Duodenal mucosa (tissue), 2 donors: ENCODE results near the gene SDHAF3.
A peak's percentile ranks its signal among the peaks of the same experiment; 100 is the strongest.
"Not testable (repeated sequence)": the region's sequence is repeated elsewhere in the genome, so short reads cannot be mapped to it uniquely, and the experiment has no call there.

Source experiments
- H3K27ac ChIP-seq: one replicate; pipeline ENCODE4 v1.7.0; 2013; ENCODE audit warnings: low read depth, low read length
- H3K27me3 ChIP-seq, 2 donors: one replicate each; pipeline ENCODE4 v1.7.0; 2013; ENCODE audit warnings: low read length in 2 of 2, control low read depth in 1 of 2; ENCODE audit not compliant: insufficient read depth in 2 of 2, control insufficient read depth in 1 of 2
- H3K36me3 ChIP-seq, 2 donors: one replicate each; pipeline ENCODE4 v1.7.0; 2013; ENCODE audit warnings: low read length in 2 of 2, control low read depth in 1 of 2; ENCODE audit not compliant: insufficient read depth in 2 of 2, control insufficient read depth in 1 of 2
- H3K4me1 ChIP-seq, 2 donors: one replicate each; pipeline ENCODE4 v1.7.0; 2013; ENCODE audit warnings: low read length in 2 of 2, control low read depth in 1 of 2; ENCODE audit not compliant: insufficient read depth in 2 of 2, control insufficient read depth in 1 of 2
- H3K4me3 ChIP-seq, 2 donors: one replicate each; pipeline ENCODE4 v1.7.0; 2013; ENCODE audit warnings: low read length in 2 of 2, low read depth in 1 of 2
- H3K9ac ChIP-seq, 2 donors: one replicate each; pipeline ENCODE4 v1.7.0; 2013; ENCODE audit warnings: low read length in 2 of 2, low read depth in 1 of 2
- H3K9me3 ChIP-seq, 2 donors: one replicate each; pipeline ENCODE4 v1.7.0; 2013; ENCODE audit warnings: low read length in 2 of 2, control low read depth in 1 of 2; ENCODE audit not compliant: control insufficient read depth in 1 of 2

SDHAF3 gene

DNA sequence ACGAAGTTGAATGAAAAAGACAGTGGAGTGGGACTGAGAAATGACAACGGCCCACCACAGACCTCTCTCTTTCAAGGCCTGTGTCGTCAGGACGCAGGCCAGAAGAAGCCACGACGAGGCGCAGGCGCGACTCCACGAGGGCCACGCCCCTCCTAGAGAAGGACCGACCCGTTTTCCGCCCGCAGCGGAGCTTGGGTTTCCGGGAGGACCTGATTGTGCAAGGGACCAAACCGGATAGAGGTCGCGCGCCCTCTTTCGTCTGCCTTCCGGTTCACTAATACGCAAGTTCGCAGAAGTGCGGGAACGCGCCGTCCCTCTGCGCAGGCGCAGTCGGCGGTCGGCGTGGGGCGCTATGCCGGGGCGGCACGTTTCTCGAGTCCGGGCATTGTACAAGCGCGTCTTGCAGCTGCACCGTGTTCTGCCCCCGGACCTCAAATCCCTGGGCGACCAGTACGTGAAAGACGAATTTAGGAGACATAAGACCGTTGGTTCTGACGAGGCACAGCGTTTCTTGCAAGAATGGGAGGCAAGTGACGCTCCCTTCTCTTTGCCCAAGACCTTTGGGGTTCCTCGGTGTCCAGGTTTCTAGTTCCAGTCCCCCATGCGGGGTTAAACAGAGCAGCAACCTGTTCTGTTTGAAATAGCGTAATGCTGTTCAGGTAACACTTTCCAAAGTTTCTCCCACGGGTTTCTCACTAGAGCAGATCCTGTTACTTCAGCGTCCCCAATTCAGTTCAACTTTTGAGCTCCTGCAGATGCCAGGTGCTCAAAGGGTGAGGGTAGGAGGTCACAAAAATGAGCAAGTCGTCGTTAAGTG lies at the start of gene SDHAF3:
TSS of gene SDHAF3 (plus strand) at position 327 of the 817 bp plus-strand sequence. CDS start at position 353, 26 bp downstream.
- H3K4me1 ChIP-seq: peaks cover 10 to 14% of the 10 kb centered on the region in 2 donors
- H3K9ac ChIP-seq: peak within 1 kb of the TSS; percentile 74 to 79
- H3K36me3 ChIP-seq: no peaks in the 10 kb centered on the region
- peak within 1 kb of the TSS; percentile 91 to 93 for H3K4me3 ChIP-seq
- H3K27ac ChIP-seq: peak within 1 kb of the TSS; percentile 65
- no peaks in the 10 kb centered on the region for H3K9me3 ChIP-seq
- H3K27me3 ChIP-seq: no peaks in the 10 kb centered on the region

DNA sequence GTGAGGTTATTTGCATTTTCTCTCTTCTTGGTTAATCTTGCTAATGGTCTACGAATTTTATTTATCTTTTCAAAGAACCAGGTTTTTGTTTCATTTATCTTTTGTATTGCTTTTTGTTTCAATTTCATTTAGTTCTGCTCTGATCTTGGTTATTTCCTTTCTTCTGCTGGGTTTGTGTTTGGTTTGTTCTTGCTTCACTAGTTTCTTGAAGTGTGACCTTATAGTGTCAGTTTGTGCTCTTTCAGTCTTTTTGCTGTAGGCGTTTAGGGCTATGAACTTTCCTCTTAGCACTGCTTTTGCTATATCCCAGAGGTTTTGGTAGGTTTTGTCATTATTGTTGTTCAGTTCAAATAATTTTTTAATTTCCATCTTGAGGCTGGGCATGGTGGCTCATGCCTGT lies 45.5 kb upstream of the SDHAF3 start:
- not testable (repeated sequence) for H3K27me3 ChIP-seq, H3K36me3 ChIP-seq, H3K4me1 ChIP-seq, H3K27ac ChIP-seq, H3K4me3 ChIP-seq, H3K9ac ChIP-seq, H3K9me3 ChIP-seq

DNA sequence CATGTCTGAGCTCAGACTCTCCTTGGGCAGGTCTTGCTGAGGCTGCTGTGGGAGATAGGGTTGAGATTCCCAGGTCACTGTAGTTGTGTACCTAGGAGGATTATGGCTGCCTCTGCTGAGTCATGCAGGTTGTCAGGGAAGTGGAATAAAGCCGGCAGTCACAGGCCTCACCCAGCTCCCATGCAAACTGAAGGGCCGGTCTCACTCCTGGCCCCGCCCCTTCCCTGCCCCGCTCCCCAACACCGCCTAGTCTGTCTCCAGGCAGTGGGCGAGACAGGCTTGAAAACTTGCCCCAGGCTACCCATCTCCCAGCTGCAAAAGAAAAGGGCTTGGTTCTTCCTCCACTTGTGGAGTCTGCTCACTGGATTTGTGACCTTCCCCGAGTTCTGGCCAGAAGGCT lies 41.6 kb upstream of the SDHAF3 start:
- no peak overlapping the region for H3K27ac ChIP-seq
- H3K9me3 ChIP-seq: no peaks in the 10 kb centered on the region
- H3K4me3 ChIP-seq: no peak overlapping the region
- H3K36me3 ChIP-seq: no peaks in the 10 kb centered on the region
- H3K4me1 ChIP-seq: no peaks in the 10 kb centered on the region
- H3K9ac ChIP-seq: no peak overlapping the region
- no peaks in the 10 kb centered on the region for H3K27me3 ChIP-seq

DNA sequence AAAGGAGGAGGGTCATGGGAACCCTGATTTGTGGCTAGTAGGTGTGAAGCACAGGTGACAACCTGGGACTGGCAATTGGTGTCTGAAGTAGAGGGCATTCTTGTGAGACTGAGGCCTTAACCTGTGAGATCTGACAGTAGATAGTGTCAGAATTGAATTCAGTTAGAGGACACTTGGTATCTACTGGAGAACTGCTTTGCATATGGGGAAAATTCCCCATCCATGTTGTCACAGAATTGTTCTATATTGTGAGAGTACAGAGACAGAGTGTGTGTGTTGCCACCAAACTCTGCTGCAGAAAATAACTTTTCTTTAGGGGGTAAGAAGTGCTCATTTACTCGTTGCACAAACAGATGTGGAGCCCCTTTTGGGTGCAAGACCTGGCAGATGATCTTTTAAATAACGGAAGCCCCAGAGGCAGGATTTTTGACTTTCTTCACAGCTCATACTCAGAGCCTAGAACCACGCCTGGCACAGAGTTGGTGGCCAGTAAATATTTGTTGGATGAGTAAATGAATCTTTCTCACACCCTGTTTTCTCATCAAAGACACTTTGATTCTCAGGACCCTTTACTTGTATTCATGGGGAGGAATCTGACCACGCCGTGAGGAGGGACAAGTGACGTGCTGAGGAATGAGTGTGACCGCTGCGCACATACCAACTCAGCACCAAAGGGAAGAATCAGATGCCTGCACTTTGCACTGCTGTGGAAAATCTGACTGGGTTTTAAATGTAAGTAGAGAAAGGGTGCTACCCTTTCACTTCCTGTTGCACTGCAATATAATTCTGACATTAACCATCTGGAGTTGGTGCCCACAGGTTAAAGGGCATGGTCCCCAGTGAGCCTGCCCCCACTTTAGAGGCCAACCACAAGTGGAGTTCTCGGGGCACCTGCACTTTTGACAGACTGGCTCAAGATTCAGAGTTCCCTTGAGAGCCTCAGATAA lies 39.2 kb upstream of the SDHAF3 start:
- no peak overlapping the region for H3K9ac ChIP-seq
- no peaks in the 10 kb centered on the region for H3K9me3 ChIP-seq
- no peaks in the 10 kb centered on the region for H3K4me1 ChIP-seq
- no peak overlapping the region for H3K27ac ChIP-seq
- H3K27me3 ChIP-seq: no peaks in the 10 kb centered on the region
- H3K36me3 ChIP-seq: no peaks in the 10 kb centered on the region
- H3K4me3 ChIP-seq: no peak overlapping the region

DNA sequence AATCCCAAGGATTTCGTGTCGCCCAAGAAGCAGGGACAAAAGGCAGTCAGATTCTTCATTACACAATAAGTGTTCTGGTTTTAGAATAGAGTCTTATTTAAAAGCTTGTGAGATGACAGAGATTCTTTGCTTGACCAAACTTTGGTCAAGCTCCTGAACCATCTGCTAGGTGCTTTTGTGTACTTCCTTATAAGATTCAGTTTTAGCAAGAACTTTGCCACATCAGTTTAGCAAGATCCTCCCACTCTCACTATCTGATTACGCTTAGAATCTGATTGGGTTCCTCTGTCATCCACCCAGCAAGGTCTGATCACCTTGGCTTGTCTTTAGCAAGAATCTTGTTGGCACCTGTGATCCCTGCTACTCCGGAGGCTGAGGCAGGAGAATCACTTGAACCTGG lies 38.2 kb upstream of the SDHAF3 start:
- Histone ChIP-seq H3K27ac (no peak overlapping the region), H3K36me3 (no peaks in the 10 kb centered on the region), H3K9ac (no peak overlapping the region), H3K4me3 (no peak overlapping the region), H3K27me3 (no peaks in the 10 kb centered on the region), H3K9me3 (no peaks in the 10 kb centered on the region), H3K4me1 (no peaks in the 10 kb centered on the region)

DNA sequence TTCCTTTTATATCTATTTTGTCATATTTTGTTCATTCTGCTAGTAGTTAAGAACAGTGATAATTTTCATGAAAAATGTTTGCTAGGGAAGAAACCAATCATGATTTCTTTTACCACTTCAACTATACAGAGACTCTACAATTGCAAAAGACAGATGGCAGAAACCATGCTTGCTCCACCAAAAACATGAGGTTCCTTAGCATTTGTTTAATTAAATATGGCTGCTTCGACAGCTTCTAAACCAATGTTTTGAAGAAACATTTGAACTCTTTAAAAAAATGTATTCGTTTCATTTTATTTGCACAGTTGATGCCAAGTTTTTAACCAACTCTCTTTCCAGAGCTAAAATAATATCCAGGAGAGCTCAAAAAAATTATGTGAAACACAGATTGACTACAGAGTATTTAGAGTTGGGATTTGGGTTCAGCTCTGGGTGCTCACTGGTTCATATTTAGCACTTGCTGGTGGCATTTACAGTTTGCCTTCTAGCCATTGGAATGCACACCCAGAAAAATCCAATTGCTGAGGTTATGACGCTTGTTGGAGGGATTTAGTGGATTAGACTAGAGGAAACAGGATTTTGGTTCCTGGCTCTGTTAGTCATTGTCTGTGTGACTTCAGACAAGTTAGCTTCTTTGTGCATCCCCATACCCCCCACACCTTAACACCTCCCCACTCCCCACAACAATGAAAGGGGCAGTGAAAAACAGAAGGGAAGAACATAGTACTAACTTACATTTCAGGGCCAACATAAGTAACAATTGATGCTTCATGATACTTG lies 35.8 kb upstream of the SDHAF3 start:
- H3K9ac ChIP-seq: no peak overlapping the region
- no peaks in the 10 kb centered on the region for H3K9me3 ChIP-seq
- H3K27ac ChIP-seq: no peak overlapping the region
- H3K4me3 ChIP-seq: no peak overlapping the region
- H3K36me3 ChIP-seq: no peaks in the 10 kb centered on the region
- no peaks in the 10 kb centered on the region for H3K4me1 ChIP-seq
- no peaks in the 10 kb centered on the region for H3K27me3 ChIP-seq

DNA sequence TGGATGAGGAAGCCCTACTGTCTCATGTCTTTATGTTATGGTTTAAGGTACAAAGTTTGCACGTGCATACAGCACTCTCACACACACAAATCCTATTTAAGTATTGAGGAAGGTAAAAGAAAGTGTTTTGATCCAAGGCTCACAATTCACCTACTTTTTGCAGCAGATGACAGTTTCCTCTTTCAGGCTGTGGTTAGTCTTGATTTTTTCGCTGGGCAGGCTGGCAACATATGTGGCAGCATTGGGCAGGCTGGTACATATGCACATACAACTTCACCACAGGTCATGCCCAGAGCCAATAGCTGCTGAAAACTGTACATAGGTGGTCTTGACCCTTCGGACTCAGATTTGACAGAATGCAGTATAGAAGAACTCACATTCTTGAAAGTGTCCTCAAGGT lies 29.1 kb upstream of the SDHAF3 start:
- no peaks in the 10 kb centered on the region for H3K4me1 ChIP-seq
- no peak overlapping the region for H3K9ac ChIP-seq
- H3K4me3 ChIP-seq: no peak overlapping the region
- H3K27me3 ChIP-seq: peaks cover 0 to 4% of the 10 kb centered on the region in 2 donors
- H3K9me3 ChIP-seq: no peaks in the 10 kb centered on the region
- no peak overlapping the region for H3K27ac ChIP-seq
- no peaks in the 10 kb centered on the region for H3K36me3 ChIP-seq

DNA sequence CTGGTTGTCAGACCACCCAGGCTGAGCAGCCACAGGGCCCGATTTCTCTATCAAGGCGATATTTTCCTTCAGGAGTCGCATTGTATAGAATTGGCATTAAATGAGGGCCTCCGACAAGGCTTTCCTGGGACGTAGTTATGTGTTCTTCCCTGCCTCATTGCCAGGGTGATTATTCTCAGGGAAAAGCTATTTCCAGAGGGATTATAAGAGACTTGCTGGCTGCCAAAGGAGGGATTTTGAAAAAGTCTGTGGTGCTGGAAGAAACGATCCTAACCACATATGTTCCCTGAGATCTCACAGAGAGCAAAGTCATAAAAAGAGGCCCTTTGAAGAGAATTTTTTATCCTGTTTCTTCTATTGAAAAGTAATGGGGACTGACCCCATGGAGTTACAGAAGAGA lies 27.7 kb upstream of the SDHAF3 start:
- no peak overlapping the region for H3K27ac ChIP-seq
- no peaks in the 10 kb centered on the region for H3K9me3 ChIP-seq
- no peak overlapping the region for H3K9ac ChIP-seq
- H3K36me3 ChIP-seq: no peaks in the 10 kb centered on the region
- peaks cover 0 to 4% of the 10 kb centered on the region in 2 donors for H3K27me3 ChIP-seq
- no peak overlapping the region for H3K4me3 ChIP-seq
- H3K4me1 ChIP-seq: no peaks in the 10 kb centered on the region

DNA sequence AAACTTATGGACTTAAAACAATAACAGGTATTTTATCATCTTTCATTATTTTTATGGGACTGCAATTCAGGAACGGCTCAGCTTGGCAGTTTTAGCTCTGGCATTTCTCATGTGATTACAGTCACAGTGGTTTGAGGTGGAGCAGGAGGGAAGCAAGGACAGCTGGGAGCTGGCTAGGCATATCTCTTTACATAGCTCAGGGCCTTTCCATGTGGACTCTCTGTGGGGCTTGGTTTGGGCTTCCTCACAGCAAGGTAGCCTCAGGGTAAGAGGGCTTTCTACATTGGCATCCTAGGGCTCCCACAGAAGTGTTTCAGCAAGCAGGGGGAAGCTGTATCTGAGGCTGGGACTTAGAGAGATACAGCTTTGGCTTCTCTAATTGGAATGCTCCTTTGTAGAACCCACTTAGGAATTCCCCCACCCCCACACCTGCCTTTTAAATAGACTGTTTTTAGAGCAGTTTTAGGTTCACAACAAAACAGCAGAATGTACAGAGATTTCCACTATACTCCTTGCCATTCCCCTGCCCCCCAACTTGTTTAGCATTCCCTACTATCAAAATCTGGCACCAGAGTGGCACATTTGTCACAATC lies 26.6 kb upstream of the SDHAF3 start:
- no peaks in the 10 kb centered on the region for H3K9me3 ChIP-seq
- H3K27ac ChIP-seq: no peak overlapping the region
- H3K4me3 ChIP-seq: no peak overlapping the region
- no peaks in the 10 kb centered on the region for H3K36me3 ChIP-seq
- H3K4me1 ChIP-seq: no peaks in the 10 kb centered on the region
- peaks cover 0 to 4% of the 10 kb centered on the region in 2 donors for H3K27me3 ChIP-seq
- no peak overlapping the region for H3K9ac ChIP-seq
